Fibroblast of the aortic adventitia (primary cell): ENCODE results near the gene PSMD1. TPM values are rescaled to one million over a fixed set of nuclear protein-coding genes. Genes with fewer than 3 reads are reported as not detected.

ENCODE experiments used
- DNase-seq: peaks from one replicate; pipeline ENCODE4 v3.0.0-alpha.2; 2010; ENCODE audit warnings: low read depth
- H3K4me3 ChIP-seq: 2 replicates; pipeline ENCODE4 v1.5.1; 2011; ENCODE audit warnings: low read depth, mild to moderate bottlenecking, control low read depth, low read length, moderate library complexity
- CTCF ChIP-seq: IDR thresholded peaks from 2 replicates; pipeline ENCODE4 v1.5.1; 2011; ENCODE audit warnings: mild to moderate bottlenecking, low read length, control low read depth, inconsistent platforms; ENCODE audit not compliant: insufficient read depth
- small RNA-seq: library from RNA; depleted of rRNA; stranded (forward); fragments of <200 nt; gene quantifications from one replicate; pipeline ENCODE3, GENCODE V24; 2012
- total RNA-seq: library from RNA; depleted of rRNA; stranded (reverse); fragments of >200 nt; gene quantifications from 2 replicates; pipeline ENCODE4 v1.2.3, GENCODE V29; 2012; ENCODE audit warnings: low replicate concordance

Gene PSMD1
- total RNA-seq, 1 donor = 127 TPM

- TF ChIP-seq CTCF = no peak
- DNase-seq = no peak
- no peak overlapping the region for H3K4me3 ChIP-seq
These were observed 157.4 kb downstream of the PSMD1 start for GRCh38 chr2:231213931-231214642.

GRCh38 chr2:231218366-231218765 is 161.7 kb downstream of the PSMD1 start:
- no peak for TF ChIP-seq CTCF
- DNase-seq = no peak
- no peak overlapping the region for H3K4me3 ChIP-seq

GRCh38 chr2:231219289-231219688 is 162.6 kb downstream of the PSMD1 start:
- TF ChIP-seq CTCF = no peak
- DNase-seq = no peak
- H3K4me3 ChIP-seq = no peak overlapping the region

- no peak for DNase-seq
- H3K4me3 ChIP-seq = no peak overlapping the region
- TF ChIP-seq CTCF = no peak
These were observed 165.1 kb downstream of the PSMD1 start for GRCh38 chr2:231221761-231222160.

Small RNAs within 50 kb of the gene (small RNA-seq; reads per million reads assigned to genes)
- gene RNU1-93P = not detected

Other genes with a start within 250 kb of the PSMD1 start
- 26.5 and 38.1 TPM in 2 replicates for gene ITM2C, start 191.9 kb upstream of the PSMD1 start, total RNA-seq
- under 0.01 TPM in 1 of 2 replicates, not detected in the other for gene GPR55, start 131.6 kb upstream of the PSMD1 start, total RNA-seq
- not detected in 2 replicates for gene SPATA3, start 60.7 kb upstream of the PSMD1 start, total RNA-seq
- gene C2orf72, start 19.3 kb upstream of the PSMD1 start, total RNA-seq = not detected in 2 replicates
- gene HTR2B, start 68.2 kb downstream of the PSMD1 start, total RNA-seq = 17.4 and 33.0 TPM in 2 replicates
- 94.4 and 97.4 TPM in 2 replicates for gene ARMC9, start 141.8 kb downstream of the PSMD1 start, total RNA-seq